BLaER1 (cell line): ENCODE measurements around the gene PAX3.

Experiments
- H3K27ac ChIP-seq: shearing (Covaris generic); formaldehyde crosslinking; 2 replicates; pipeline ENCODE4 v1.8.1; 2022
- H3K27me3 ChIP-seq: shearing (Covaris generic); formaldehyde crosslinking; 2 replicates; pipeline ENCODE4 v1.8.1; 2022
- H3K36me3 ChIP-seq: shearing (Covaris generic); formaldehyde crosslinking; 2 replicates; pipeline ENCODE4 v1.8.1; 2022
- H3K4me1 ChIP-seq: shearing (Covaris generic); formaldehyde crosslinking; 2 replicates; pipeline ENCODE4 v1.8.1; 2022
- H3K4me2 ChIP-seq: shearing (Covaris generic); formaldehyde crosslinking; 2 replicates; pipeline ENCODE4 v1.8.1; 2022
- H3K4me3 ChIP-seq: shearing (Covaris generic); formaldehyde crosslinking; 2 replicates; pipeline ENCODE4 v1.8.1; 2022
- H3K9ac ChIP-seq: shearing (Covaris generic); formaldehyde crosslinking; 2 replicates; pipeline ENCODE4 v1.8.1; 2022
- H3K9me3 ChIP-seq: shearing (Covaris generic); formaldehyde crosslinking; 2 replicates; pipeline ENCODE4 v1.8.1; 2022
- H4K20me1 ChIP-seq: shearing (Covaris generic); formaldehyde crosslinking; 2 replicates; pipeline ENCODE4 v1.8.1; 2022
- Cebpa-rat ChIP-seq: shearing (Covaris generic); IDR thresholded peaks from 2 replicates; pipeline ENCODE4 v1.8.1; 2022

The PAX3 gene

GRCh38 chr2:222238072-222238471 lies 60.7 kb downstream of the PAX3 start:
- no peaks in the 10 kb centered on the region for H4K20me1 ChIP-seq
- no peak overlapping the region for H3K27ac ChIP-seq
- TF ChIP-seq Cebpa-rat, result no peak
- H3K4me2 ChIP-seq, result no peak overlapping the region
- H3K9ac ChIP-seq, result no peak overlapping the region
- no peaks in the 10 kb centered on the region for H3K27me3 ChIP-seq
- H3K4me1 ChIP-seq, result no peaks in the 10 kb centered on the region
- no peak overlapping the region for H3K4me3 ChIP-seq
- H3K36me3 ChIP-seq, result no peaks in the 10 kb centered on the region
- H3K9me3 ChIP-seq, result no peaks in the 10 kb centered on the region

- Histone ChIP-seq H3K9me3 (no peaks in the 10 kb centered on the region), H3K4me2 (no peak overlapping the region), H3K4me3 (no peak overlapping the region), H3K36me3 (no peaks in the 10 kb centered on the region), H3K4me1 (no peaks in the 10 kb centered on the region), H3K27me3 (no peaks in the 10 kb centered on the region), H4K20me1 (no peaks in the 10 kb centered on the region), H3K9ac (no peak overlapping the region), H3K27ac (no peak overlapping the region)
- TF ChIP-seq Cebpa-rat, result no peak
Observed at GRCh38 chr2:222232839-222233238, 66.0 kb downstream of the PAX3 start.

GRCh38 chr2:222232372-222232771 lies 66.4 kb downstream of the PAX3 start:
- no peak for TF ChIP-seq Cebpa-rat
- no peaks in the 10 kb centered on the region for H3K9me3 ChIP-seq
- no peaks in the 10 kb centered on the region for H3K4me1 ChIP-seq
- no peaks in the 10 kb centered on the region for H4K20me1 ChIP-seq
- no peaks in the 10 kb centered on the region for H3K27me3 ChIP-seq
- H3K4me3 ChIP-seq, result no peak overlapping the region
- no peaks in the 10 kb centered on the region for H3K36me3 ChIP-seq
- H3K4me2 ChIP-seq, result no peak overlapping the region
- H3K9ac ChIP-seq, result no peak overlapping the region
- H3K27ac ChIP-seq, result no peak overlapping the region

GRCh38 chr2:222228054-222228453 lies 70.7 kb downstream of the PAX3 start:
- H3K27me3 ChIP-seq, result no peaks in the 10 kb centered on the region
- no peaks in the 10 kb centered on the region for H4K20me1 ChIP-seq
- no peaks in the 10 kb centered on the region for H3K4me1 ChIP-seq
- no peak for TF ChIP-seq Cebpa-rat
- no peak overlapping the region for H3K4me3 ChIP-seq
- no peak overlapping the region for H3K4me2 ChIP-seq
- no peak overlapping the region for H3K9ac ChIP-seq
- no peaks in the 10 kb centered on the region for H3K36me3 ChIP-seq
- H3K9me3 ChIP-seq, result no peaks in the 10 kb centered on the region
- H3K27ac ChIP-seq, result no peak overlapping the region

- H4K20me1 ChIP-seq, result no peaks in the 10 kb centered on the region
- H3K27ac ChIP-seq, result no peak overlapping the region
- no peaks in the 10 kb centered on the region for H3K9me3 ChIP-seq
- H3K4me2 ChIP-seq, result no peak overlapping the region
- H3K9ac ChIP-seq, result no peak overlapping the region
- no peak overlapping the region for H3K4me3 ChIP-seq
- H3K27me3 ChIP-seq, result no peaks in the 10 kb centered on the region
- TF ChIP-seq Cebpa-rat, result no peak
- no peaks in the 10 kb centered on the region for H3K36me3 ChIP-seq
- no peaks in the 10 kb centered on the region for H3K4me1 ChIP-seq
Observed at GRCh38 chr2:222218786-222219185, 80.0 kb downstream of the PAX3 start.

- no peaks in the 10 kb centered on the region for H3K36me3 ChIP-seq
- no peak overlapping the region for H3K4me2 ChIP-seq
- H3K9me3 ChIP-seq, result no peaks in the 10 kb centered on the region
- no peaks in the 10 kb centered on the region for H3K27me3 ChIP-seq
- H3K9ac ChIP-seq, result no peak overlapping the region
- H4K20me1 ChIP-seq, result no peaks in the 10 kb centered on the region
- H3K4me1 ChIP-seq, result no peaks in the 10 kb centered on the region
- no peak overlapping the region for H3K4me3 ChIP-seq
- no peak for TF ChIP-seq Cebpa-rat
- H3K27ac ChIP-seq, result no peak overlapping the region
Observed at GRCh38 chr2:222217712-222218111, 81.1 kb downstream of the PAX3 start.

- Histone ChIP-seq H3K4me3 (no peak overlapping the region), H3K4me1 (no peaks in the 10 kb centered on the region), H3K36me3 (no peaks in the 10 kb centered on the region), H3K27me3 (no peaks in the 10 kb centered on the region), H3K9ac (no peak overlapping the region), H3K9me3 (no peaks in the 10 kb centered on the region), H4K20me1 (no peaks in the 10 kb centered on the region), H3K4me2 (no peak overlapping the region), H3K27ac (no peak overlapping the region)
- TF ChIP-seq Cebpa-rat, result no peak
Observed at GRCh38 chr2:222214885-222215284, 83.9 kb downstream of the PAX3 start.

- Histone ChIP-seq H3K4me2 (no peak overlapping the region), H3K27ac (no peak overlapping the region), H4K20me1 (no peaks in the 10 kb centered on the region), H3K36me3 (no peaks in the 10 kb centered on the region), H3K4me3 (no peak overlapping the region), H3K9ac (no peak overlapping the region), H3K9me3 (no peaks in the 10 kb centered on the region), H3K27me3 (no peaks in the 10 kb centered on the region), H3K4me1 (no peaks in the 10 kb centered on the region)
- no peak for TF ChIP-seq Cebpa-rat
Observed at GRCh38 chr2:222213049-222213448, 85.7 kb downstream of the PAX3 start.

GRCh38 chr2:222212571-222212970 lies 86.2 kb downstream of the PAX3 start:
- Histone ChIP-seq H3K36me3 (no peaks in the 10 kb centered on the region), H3K4me1 (no peaks in the 10 kb centered on the region), H4K20me1 (no peaks in the 10 kb centered on the region), H3K4me3 (no peak overlapping the region), H3K9me3 (no peaks in the 10 kb centered on the region), H3K9ac (no peak overlapping the region), H3K27ac (no peak overlapping the region), H3K27me3 (no peaks in the 10 kb centered on the region), H3K4me2 (no peak overlapping the region)
- no peak for TF ChIP-seq Cebpa-rat

- Histone ChIP-seq H3K9me3 (no peaks in the 10 kb centered on the region), H3K36me3 (no peaks in the 10 kb centered on the region), H3K27me3 (no peaks in the 10 kb centered on the region), H3K4me1 (peaks cover 4% of the 10 kb centered on the region; the same call in 1 of the 2 replicates), H3K4me3 (no peak overlapping the region), H3K27ac (no peak overlapping the region), H3K9ac (no peak overlapping the region), H3K4me2 (no peak overlapping the region), H4K20me1 (no peaks in the 10 kb centered on the region)
- TF ChIP-seq Cebpa-rat, result no peak
Observed at GRCh38 chr2:222208010-222208690, 90.6 kb downstream of the PAX3 start.

- Histone ChIP-seq H3K4me3 (no peak overlapping the region), H3K4me1 (peaks cover 4% of the 10 kb centered on the region; the same call in 1 of the 2 replicates), H3K4me2 (no peak overlapping the region), H4K20me1 (no peaks in the 10 kb centered on the region), H3K27ac (no peak overlapping the region), H3K9me3 (no peaks in the 10 kb centered on the region), H3K9ac (no peak overlapping the region), H3K36me3 (no peaks in the 10 kb centered on the region), H3K27me3 (no peaks in the 10 kb centered on the region)
- TF ChIP-seq Cebpa-rat, result no peak
Observed at GRCh38 chr2:222205136-222205535, 93.7 kb downstream of the PAX3 start.
